OCI-LY3 (cell line): Measurements from ENCODE around the gene CTNND2.

Experiments used
- CTCF ChIP-seq: fragments of 200-600, 300-600 bp; sonication (generic); IDR thresholded peaks from 2 replicates; pipeline ENCODE4 v1.5.1; 2014; ENCODE audit warnings: antibody characterized with exemption, low read length, low read depth
- EZH2phosphoT487 ChIP-seq: fragments of 200-600 bp; shearing (Covaris generic); IDR thresholded peaks from 2 replicates; pipeline ENCODE4 v1.6.1; 2018; ENCODE audit warnings: antibody characterized with exemption, mixed run types, low read depth

DNA sequence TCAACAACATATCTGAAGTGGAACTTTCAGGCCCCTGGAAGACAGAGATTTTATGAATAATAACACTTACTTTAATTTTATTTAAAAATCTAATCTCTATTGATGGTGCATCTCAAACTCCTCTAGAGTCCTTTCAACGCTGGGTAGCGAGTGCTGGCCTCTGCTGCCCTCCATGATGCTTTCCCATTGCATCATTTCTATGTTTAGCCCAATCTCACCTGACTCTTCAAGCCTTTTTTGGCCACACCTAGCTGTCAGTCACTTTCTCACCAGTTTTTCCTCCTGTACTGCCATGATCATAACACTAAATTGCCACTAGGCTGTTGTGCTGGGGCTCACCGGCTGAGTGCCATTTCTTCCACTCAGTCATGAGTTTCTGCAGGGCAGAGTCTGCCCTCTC lies 747.1 kb downstream of the CTNND2 start:
- TF ChIP-seq EZH2phosphoT487 (no peak), CTCF (no peak)
